Choroid plexus epithelial cell (primary cell): ENCODE measurements around the gene VIPR2.

Source experiments
- DNase-seq: peaks from one replicate; pipeline ENCODE4 v3.0.0-alpha.2; 2010; ENCODE audit warnings: low read depth
- H3K4me3 ChIP-seq: 2 replicates; pipeline ENCODE4 v1.5.1; 2011; ENCODE audit warnings: low read depth, mild to moderate bottlenecking, control low read depth, low read length, moderate library complexity
- TF ChIP-seq, protein P1 (sequence below): conservative IDR thresholded peaks from 2 replicates; pipeline ENCODE4 v1.5.1; 2011; ENCODE audit warnings: low read depth, mild to moderate bottlenecking, control low read depth, inconsistent platforms, low read length, moderate library complexity

VIPR2 gene

DNA sequence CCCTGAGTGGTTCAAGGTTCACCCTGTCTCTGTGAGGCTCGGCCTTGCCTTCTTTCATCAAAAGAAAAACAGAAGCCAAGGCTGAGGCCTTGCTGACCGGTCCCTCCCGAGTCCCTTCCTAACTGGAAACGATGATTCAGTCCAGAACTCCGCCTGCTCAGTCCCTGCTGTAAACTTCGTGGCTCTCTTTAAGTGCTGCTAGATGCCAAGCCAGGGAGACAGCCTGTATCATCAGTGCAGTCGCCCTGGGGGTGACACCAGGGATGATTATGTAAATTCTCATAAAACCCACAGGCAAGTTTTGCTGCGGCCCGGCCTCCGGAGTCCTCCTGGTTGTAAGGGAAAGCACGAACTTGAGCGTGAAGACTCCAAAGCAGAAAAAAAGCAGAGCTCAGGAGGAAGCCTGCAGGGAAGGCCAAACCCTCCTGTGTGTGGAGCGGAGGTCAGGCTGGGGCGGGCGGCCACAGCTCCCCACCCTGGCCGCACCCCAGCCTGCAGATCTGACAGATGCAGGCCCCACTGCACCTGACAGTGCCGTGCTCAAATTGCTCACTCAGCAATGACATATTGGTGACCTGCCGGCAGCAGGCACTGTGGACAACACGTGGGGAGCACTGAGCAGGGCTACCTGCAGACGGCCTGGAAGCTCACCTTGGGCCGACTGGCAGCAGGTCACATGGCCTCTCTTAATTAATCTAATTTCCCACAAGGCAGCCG, 164.9 kb downstream of the VIPR2 start:
- H3K4me3 ChIP-seq, result no peak overlapping the region
- no peak for DNase-seq
- TF ChIP-seq, protein P1, sequence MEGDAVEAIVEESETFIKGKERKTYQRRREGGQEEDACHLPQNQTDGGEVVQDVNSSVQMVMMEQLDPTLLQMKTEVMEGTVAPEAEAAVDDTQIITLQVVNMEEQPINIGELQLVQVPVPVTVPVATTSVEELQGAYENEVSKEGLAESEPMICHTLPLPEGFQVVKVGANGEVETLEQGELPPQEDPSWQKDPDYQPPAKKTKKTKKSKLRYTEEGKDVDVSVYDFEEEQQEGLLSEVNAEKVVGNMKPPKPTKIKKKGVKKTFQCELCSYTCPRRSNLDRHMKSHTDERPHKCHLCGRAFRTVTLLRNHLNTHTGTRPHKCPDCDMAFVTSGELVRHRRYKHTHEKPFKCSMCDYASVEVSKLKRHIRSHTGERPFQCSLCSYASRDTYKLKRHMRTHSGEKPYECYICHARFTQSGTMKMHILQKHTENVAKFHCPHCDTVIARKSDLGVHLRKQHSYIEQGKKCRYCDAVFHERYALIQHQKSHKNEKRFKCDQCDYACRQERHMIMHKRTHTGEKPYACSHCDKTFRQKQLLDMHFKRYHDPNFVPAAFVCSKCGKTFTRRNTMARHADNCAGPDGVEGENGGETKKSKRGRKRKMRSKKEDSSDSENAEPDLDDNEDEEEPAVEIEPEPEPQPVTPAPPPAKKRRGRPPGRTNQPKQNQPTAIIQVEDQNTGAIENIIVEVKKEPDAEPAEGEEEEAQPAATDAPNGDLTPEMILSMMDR, result no peak

DNA sequence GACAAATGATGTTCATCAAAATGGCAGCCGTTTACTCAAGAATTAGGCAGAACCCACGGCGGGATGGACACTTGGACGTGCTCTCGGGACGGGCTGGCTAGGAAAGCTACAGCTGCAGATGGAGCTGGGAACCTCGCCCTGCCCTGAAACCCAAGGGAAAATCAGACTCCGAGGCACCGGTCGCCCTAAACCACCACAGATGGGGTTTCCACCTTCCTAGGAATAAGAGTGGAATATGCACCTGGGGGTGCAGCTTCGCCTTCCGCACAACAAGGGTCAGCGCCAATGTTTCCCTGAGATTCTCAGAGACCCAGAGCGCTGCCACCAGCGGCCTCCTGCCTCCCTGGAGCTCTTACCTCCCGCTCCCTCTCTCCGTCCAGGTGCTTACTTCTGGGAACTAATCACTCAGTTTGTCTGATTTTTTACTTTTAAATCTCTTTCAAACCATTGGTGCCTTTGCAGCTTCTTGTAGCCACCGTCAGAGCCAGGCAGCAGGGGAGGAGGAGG, 165.6 kb downstream of the VIPR2 start:
- TF ChIP-seq, protein P1, result no peak
- no peak for DNase-seq
- no peak overlapping the region for H3K4me3 ChIP-seq
